K562 (cell line): Measurements from ENCODE around the gene CALD1. TPM values are rescaled to one million over a fixed set of nuclear protein-coding genes. Genes with fewer than 3 reads are reported as not detected.

Experiments used
- ATAC-seq: fragments of 200-7000 bp; cut with Tn5 transposase; 3 replicates; pipeline ENCODE4 v1.9.1; 2020; ENCODE audit warnings: moderate library complexity
- BruUV-seq: library from RNA; stranded (reverse); fragments of 400-500 nt; replicated peaks from 2 replicates; lab custom pipeline; 2021; lab: Mats Ljungman, UMichigan
- CTCF ChIA-PET: fragments of 300-600 bp; formaldehyde crosslinking; extraction: SDS; loops from one replicate; lab custom pipeline; 2021; ENCODE audit warnings: low intra/inter-chr PET ratio; lab: Yijun Ruan, JAX
- POLR2A ChIA-PET: fragments of 300-600, 350-650 bp; sonication (Branson Sonifier 250); formaldehyde crosslinking; extraction: SDS; loops from one replicate; lab custom pipeline; 2021; ENCODE audit warnings: antibody characterized with exemption, inconsistent platforms; lab: Yijun Ruan, JAX
- DNase-seq, 4 experiments: peaks; one replicate each; pipeline versions ENCODE4 v3.0.0 to v3.0.0-alpha.2; 2011 to 2018; ENCODE audit warnings: low spot score in 3 of 4, mixed read lengths in 3 of 4; ENCODE audit errors: extremely low read depth in 1 of 4
- FAIRE-seq: peaks from 2 replicates; lab custom pipeline; 2011; peaks lifted over from hg19 to GRCh38; lab: Jason Lieb, UNC
- H2AFZ ChIP-seq: 2 replicates; pipeline ENCODE4 v1.6.0; 2011; ENCODE audit warnings: low read depth, low read length, control low read depth, inconsistent platforms
- H3K27ac ChIP-seq: fragments of 200-600 bp; 3 replicates; pipeline ENCODE4 v1.8.0; 2011; ENCODE audit warnings: low read depth, mild to moderate bottlenecking, control low read depth, inconsistent platforms, low read length, moderate library complexity, mixed read lengths; ENCODE audit errors: extremely low read depth
- H3K27me3 ChIP-seq, 2 experiments: fragments of 300-600 bp in 1 of 2; 2 replicates in 1 of 2; 3 replicates in 1 of 2; pipeline versions ENCODE4 v1.6.0 to v1.8.0; 2011; ENCODE audit warnings: inconsistent platforms in 2 of 2, low read length in 2 of 2, mild to moderate bottlenecking in 1 of 2, mixed read lengths in 1 of 2, moderate library complexity in 1 of 2; ENCODE audit not compliant: control insufficient read depth in 2 of 2, insufficient read depth in 2 of 2
- H3K36me3 ChIP-seq: fragments of 300-600 bp; 3 replicates; pipeline ENCODE4 v1.8.0; 2011; ENCODE audit warnings: mild to moderate bottlenecking, low read length, inconsistent platforms; ENCODE audit not compliant: control insufficient read depth, insufficient read depth
- H3K4me1 ChIP-seq, 2 experiments: fragments of 200-600 bp in 1 of 2; replicated peaks in 1 of 2; 2 replicates in 1 of 2; 3 replicates in 1 of 2; pipeline versions ENCODE4 v1.5.1 to v1.8.0; 2011; ENCODE audit warnings: inconsistent platforms in 2 of 2, low read length in 2 of 2, mild to moderate bottlenecking in 1 of 2, mixed read lengths in 1 of 2, moderate library complexity in 1 of 2; ENCODE audit not compliant: control insufficient read depth in 2 of 2, insufficient read depth in 2 of 2
- H3K4me2 ChIP-seq: 2 replicates; pipeline ENCODE4 v1.6.1; 2011; ENCODE audit warnings: low read length, control low read depth, inconsistent platforms, mixed read lengths; ENCODE audit not compliant: insufficient read depth
- H3K4me3 ChIP-seq: fragments of 200-600 bp; sonication (generic), shearing (Covaris generic); 2 replicates; pipeline ENCODE4 v1.5.1; 2016; ENCODE audit warnings: control low read depth, inconsistent platforms
- H3K79me2 ChIP-seq: fragments of 200-600 bp; 3 replicates; pipeline ENCODE4 v1.8.0; 2011; ENCODE audit warnings: low read length, inconsistent platforms; ENCODE audit not compliant: control insufficient read depth, insufficient read depth
- H3K9ac ChIP-seq, 2 experiments: 2 replicates each; pipeline versions ENCODE4 v1.6.0 to v1.6.1; 2011; ENCODE audit warnings: low read depth in 2 of 2, low read length in 2 of 2, control low read depth in 1 of 2, inconsistent platforms in 1 of 2, mild to moderate bottlenecking in 1 of 2, mixed read lengths in 1 of 2; ENCODE audit not compliant: insufficient read depth in 1 of 2
- H3K9me1 ChIP-seq: one replicate; pipeline ENCODE4 v1.6.0; 2011; ENCODE audit warnings: inconsistent platforms, mild to moderate bottlenecking, low read length, moderate library complexity; ENCODE audit not compliant: control insufficient read depth, insufficient read depth
- H3K9me3 ChIP-seq: replicated peaks from 2 replicates; pipeline ENCODE4 v1.5.1; 2011; ENCODE audit warnings: low read depth, low read length, inconsistent platforms; ENCODE audit not compliant: control insufficient read depth, insufficient read depth
- H4K20me1 ChIP-seq: replicated peaks from 2 replicates; pipeline ENCODE4 v1.6.1; 2011; ENCODE audit warnings: low read length, inconsistent platforms, mixed read lengths; ENCODE audit not compliant: control insufficient read depth, insufficient read depth
- BRD4 ChIP-seq: fragments of 200-600 bp; sonication (generic); IDR thresholded peaks from 2 replicates; pipeline ENCODE4 v1.6.1; 2017; ENCODE audit warnings: inconsistent platforms
- DNMT1 ChIP-seq: fragments of 450-650 bp; IDR thresholded peaks from 2 replicates; pipeline ENCODE4 v1.6.1; 2016; ENCODE audit warnings: antibody characterized with exemption, mild to moderate bottlenecking
- FOXA1 ChIP-seq: fragments of 450-650 bp; IDR thresholded peaks from 2 replicates; pipeline ENCODE4 v1.6.1; 2016; ENCODE audit warnings: mild to moderate bottlenecking, borderline replicate concordance
- GATA2 ChIP-seq: sonication (generic); formaldehyde crosslinking; IDR thresholded peaks from 2 replicates; pipeline ENCODE4 v1.4.0; 2020; ENCODE audit warnings: mild to moderate bottlenecking, missing genetic modification reagents
- HDAC2 ChIP-seq: fragments of 450-650 bp; IDR thresholded peaks from 2 replicates; pipeline ENCODE4 v1.6.1; 2016; ENCODE audit warnings: mild to moderate bottlenecking
- RBM22 ChIP-seq: fragments of 200-400 bp; formaldehyde crosslinking; IDR thresholded peaks from 2 replicates; pipeline ENCODE4 v1.6.1; 2018; ENCODE audit warnings: low read length, low read depth; ENCODE audit not compliant: poor library complexity, severe bottlenecking
- ZNF3 ChIP-seq: fragments of 250-450 bp; sonication (Bioruptor Pico); IDR thresholded peaks from 2 replicates; pipeline ENCODE4 v1.5.0; 2021; ENCODE audit warnings: mild to moderate bottlenecking, moderate library complexity
- WGBS: fragments of 100-300 bp; shearing (Covaris generic); methylation state at CpG from one replicate; pipeline ENCODE4 v1.1.6; 2016; ENCODE audit warnings: low coverage, mixed read lengths; ENCODE audit not compliant: insufficient coverage; ENCODE audit errors: missing lambda C conversion rate; 5-methylcytosine and 5-hydroxymethylcytosine counted together
- in situ Hi-C: fragments of 300-500 bp; cut with MboI; formaldehyde crosslinking; loops from 4 replicates; pipeline ENCODE4 v1.15.0; 2018; ENCODE audit warnings: inconsistent platforms, mixed read lengths
- intact Hi-C: fragments of 100-400 bp; cut with micrococcal nuclease; formaldehyde crosslinking; loops from 2 replicates; pipeline ENCODE4 v1.14.2; 2022
- polyA plus RNA-seq, 8 experiments: library from polyadenylated mRNA; depleted of rRNA in 4 of 8; stranded (reverse) in 5 of 8; unstranded in 3 of 8; fragments of >200 nt; fragmentation: Nextera tagmentation in 2 of 8; fragmentation: Illumina TruSeq in 1 of 8; extraction: Ambion mirVana in 2 of 8; extraction: Trizol in 1 of 8; gene quantifications; 2 replicates each; pipeline versions ENCODE4 v1.2.1 to v1.2.3, GENCODE V29; 2011 to 2014; ENCODE audit warnings: inconsistent platforms in 1 of 8, missing spikeins in 1 of 8
- total RNA-seq, 7 experiments: library from RNA; depleted of rRNA in 6 of 7; stranded (reverse); fragments of >200 nt in 6 of 7; fragmentation: Illumina TruSeq in 2 of 7; extraction: Trizol in 2 of 7; gene quantifications; 2 replicates each; pipeline versions ENCODE4 v1.2.1 to v1.2.3, GENCODE V29; 2011 to 2021; ENCODE audit warnings: low replicate concordance in 1 of 7
- TF ChIP-seq, protein P1 (sequence below): fragments of 250-450 bp; sonication (Bioruptor Pico); IDR thresholded peaks from 2 replicates; pipeline ENCODE4 v1.5.1; 2021; ENCODE audit warnings: mild to moderate bottlenecking
- TF ChIP-seq, protein P2 (sequence below): sonication (generic); formaldehyde crosslinking; IDR thresholded peaks from 2 replicates; pipeline ENCODE4 v1.8.0; 2022; ENCODE audit warnings: mild to moderate bottlenecking, missing genetic modification reagents
- TF ChIP-seq, protein P3 (sequence below): fragments of 200-600 bp; sonication (generic); IDR thresholded peaks from one replicate; pipeline ENCODE4 v1.6.1; 2012; ENCODE audit warnings: mild to moderate bottlenecking, low read depth, low read length, inconsistent platforms

CALD1 gene
- total and polyA plus RNA-seq, 9 of the 15 experiments (the other 6 are each of a cell fraction or from before 2014, with no cell fraction given): 0.40 TPM; not detected in 8

DNA sequence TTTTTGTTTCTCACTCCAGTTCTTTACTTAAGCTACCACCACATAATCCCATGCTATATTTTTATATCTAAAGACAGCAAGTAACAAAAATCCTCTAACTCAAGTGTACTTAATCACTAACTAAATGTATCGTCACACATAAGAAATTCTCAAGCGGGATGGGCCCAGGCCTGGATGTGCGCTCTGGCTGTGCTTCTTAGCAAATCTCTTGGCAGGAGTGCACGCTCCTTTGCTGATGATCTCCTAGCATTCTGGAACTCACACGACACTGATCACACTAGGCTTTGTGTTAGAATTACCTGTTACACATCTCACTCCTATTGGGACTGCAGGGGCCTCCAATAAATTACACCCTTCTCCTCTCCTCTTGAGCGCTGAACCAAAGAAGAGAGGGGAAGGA, 46.7 kb upstream of the CALD1 start:
- ATAC-seq (no peak), DNase-seq (no peak), FAIRE-seq (no peak)
- ChIA-PET CTCF (interaction anchor here (0.6 kb wide), 1 partner anchor 166 kb away, joined by 3 read pairs; no protein-coding TSS in a partner anchor), POLR2A (no interaction called here)
- BruUV-seq: no TSS peak
- H3K79me2 ChIP-seq: no peaks in the 10 kb centered on the region
- H3K36me3 ChIP-seq: no peaks in the 10 kb centered on the region
- H4K20me1 ChIP-seq: no peaks in the 10 kb centered on the region
- no peak overlapping the region for H2AFZ ChIP-seq
- no peaks in the 10 kb centered on the region for H3K9me3 ChIP-seq
- H3K27ac ChIP-seq: no peak overlapping the region
- in situ Hi-C loops: no loop called here
- no peaks in the 10 kb centered on the region for H3K4me1 ChIP-seq
- 0% methylated on average over 6 of the region's 6 CpGs for WGBS
- H3K4me3 ChIP-seq: no peak overlapping the region
- H3K9me1 ChIP-seq: no peaks in the 10 kb centered on the region
- H3K27me3 ChIP-seq: peaks cover 17 to 25% of the 10 kb centered on the region in 2 experiments; a peak in 4 of 5 replicates
- no peak overlapping the region for H3K9ac ChIP-seq
- intact Hi-C loops: loop anchor here (10.0 kb wide), 1 partner anchor 298 kb away; no protein-coding TSS in a partner anchor
- H3K4me2 ChIP-seq: no peak overlapping the region
- TF ChIP-seq GATA2 (no peak), ZNF3 (CRISPR knock-in tag) (no peak), DNMT1 (no peak), RBM22 (no peak), HDAC2 (no peak), FOXA1 (no peak), BRD4 (no peak)
- TF ChIP-seq, protein P1, sequence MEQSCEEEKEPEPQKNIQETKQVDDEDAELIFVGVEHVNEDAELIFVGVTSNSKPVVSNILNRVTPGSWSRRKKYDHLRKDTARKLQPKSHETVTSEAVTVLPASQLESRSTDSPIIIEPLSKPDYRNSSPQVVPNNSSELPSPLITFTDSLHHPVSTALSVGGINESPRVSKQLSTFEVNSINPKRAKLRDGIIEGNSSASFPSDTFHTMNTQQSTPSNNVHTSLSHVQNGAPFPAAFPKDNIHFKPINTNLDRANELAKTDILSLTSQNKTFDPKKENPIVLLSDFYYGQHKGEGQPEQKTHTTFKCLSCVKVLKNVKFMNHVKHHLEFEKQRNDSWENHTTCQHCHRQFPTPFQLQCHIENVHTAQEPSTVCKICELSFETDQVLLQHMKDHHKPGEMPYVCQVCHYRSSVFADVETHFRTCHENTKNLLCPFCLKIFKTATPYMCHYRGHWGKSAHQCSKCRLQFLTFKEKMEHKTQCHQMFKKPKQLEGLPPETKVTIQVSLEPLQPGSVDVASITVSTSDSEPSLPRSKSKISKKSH: no peak
- TF ChIP-seq, protein P2, sequence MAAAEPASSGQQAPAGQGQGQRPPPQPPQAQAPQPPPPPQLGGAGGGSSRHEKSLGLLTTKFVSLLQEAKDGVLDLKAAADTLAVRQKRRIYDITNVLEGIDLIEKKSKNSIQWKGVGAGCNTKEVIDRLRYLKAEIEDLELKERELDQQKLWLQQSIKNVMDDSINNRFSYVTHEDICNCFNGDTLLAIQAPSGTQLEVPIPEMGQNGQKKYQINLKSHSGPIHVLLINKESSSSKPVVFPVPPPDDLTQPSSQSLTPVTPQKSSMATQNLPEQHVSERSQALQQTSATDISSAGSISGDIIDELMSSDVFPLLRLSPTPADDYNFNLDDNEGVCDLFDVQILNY: no peak
- TF ChIP-seq, protein P3, sequence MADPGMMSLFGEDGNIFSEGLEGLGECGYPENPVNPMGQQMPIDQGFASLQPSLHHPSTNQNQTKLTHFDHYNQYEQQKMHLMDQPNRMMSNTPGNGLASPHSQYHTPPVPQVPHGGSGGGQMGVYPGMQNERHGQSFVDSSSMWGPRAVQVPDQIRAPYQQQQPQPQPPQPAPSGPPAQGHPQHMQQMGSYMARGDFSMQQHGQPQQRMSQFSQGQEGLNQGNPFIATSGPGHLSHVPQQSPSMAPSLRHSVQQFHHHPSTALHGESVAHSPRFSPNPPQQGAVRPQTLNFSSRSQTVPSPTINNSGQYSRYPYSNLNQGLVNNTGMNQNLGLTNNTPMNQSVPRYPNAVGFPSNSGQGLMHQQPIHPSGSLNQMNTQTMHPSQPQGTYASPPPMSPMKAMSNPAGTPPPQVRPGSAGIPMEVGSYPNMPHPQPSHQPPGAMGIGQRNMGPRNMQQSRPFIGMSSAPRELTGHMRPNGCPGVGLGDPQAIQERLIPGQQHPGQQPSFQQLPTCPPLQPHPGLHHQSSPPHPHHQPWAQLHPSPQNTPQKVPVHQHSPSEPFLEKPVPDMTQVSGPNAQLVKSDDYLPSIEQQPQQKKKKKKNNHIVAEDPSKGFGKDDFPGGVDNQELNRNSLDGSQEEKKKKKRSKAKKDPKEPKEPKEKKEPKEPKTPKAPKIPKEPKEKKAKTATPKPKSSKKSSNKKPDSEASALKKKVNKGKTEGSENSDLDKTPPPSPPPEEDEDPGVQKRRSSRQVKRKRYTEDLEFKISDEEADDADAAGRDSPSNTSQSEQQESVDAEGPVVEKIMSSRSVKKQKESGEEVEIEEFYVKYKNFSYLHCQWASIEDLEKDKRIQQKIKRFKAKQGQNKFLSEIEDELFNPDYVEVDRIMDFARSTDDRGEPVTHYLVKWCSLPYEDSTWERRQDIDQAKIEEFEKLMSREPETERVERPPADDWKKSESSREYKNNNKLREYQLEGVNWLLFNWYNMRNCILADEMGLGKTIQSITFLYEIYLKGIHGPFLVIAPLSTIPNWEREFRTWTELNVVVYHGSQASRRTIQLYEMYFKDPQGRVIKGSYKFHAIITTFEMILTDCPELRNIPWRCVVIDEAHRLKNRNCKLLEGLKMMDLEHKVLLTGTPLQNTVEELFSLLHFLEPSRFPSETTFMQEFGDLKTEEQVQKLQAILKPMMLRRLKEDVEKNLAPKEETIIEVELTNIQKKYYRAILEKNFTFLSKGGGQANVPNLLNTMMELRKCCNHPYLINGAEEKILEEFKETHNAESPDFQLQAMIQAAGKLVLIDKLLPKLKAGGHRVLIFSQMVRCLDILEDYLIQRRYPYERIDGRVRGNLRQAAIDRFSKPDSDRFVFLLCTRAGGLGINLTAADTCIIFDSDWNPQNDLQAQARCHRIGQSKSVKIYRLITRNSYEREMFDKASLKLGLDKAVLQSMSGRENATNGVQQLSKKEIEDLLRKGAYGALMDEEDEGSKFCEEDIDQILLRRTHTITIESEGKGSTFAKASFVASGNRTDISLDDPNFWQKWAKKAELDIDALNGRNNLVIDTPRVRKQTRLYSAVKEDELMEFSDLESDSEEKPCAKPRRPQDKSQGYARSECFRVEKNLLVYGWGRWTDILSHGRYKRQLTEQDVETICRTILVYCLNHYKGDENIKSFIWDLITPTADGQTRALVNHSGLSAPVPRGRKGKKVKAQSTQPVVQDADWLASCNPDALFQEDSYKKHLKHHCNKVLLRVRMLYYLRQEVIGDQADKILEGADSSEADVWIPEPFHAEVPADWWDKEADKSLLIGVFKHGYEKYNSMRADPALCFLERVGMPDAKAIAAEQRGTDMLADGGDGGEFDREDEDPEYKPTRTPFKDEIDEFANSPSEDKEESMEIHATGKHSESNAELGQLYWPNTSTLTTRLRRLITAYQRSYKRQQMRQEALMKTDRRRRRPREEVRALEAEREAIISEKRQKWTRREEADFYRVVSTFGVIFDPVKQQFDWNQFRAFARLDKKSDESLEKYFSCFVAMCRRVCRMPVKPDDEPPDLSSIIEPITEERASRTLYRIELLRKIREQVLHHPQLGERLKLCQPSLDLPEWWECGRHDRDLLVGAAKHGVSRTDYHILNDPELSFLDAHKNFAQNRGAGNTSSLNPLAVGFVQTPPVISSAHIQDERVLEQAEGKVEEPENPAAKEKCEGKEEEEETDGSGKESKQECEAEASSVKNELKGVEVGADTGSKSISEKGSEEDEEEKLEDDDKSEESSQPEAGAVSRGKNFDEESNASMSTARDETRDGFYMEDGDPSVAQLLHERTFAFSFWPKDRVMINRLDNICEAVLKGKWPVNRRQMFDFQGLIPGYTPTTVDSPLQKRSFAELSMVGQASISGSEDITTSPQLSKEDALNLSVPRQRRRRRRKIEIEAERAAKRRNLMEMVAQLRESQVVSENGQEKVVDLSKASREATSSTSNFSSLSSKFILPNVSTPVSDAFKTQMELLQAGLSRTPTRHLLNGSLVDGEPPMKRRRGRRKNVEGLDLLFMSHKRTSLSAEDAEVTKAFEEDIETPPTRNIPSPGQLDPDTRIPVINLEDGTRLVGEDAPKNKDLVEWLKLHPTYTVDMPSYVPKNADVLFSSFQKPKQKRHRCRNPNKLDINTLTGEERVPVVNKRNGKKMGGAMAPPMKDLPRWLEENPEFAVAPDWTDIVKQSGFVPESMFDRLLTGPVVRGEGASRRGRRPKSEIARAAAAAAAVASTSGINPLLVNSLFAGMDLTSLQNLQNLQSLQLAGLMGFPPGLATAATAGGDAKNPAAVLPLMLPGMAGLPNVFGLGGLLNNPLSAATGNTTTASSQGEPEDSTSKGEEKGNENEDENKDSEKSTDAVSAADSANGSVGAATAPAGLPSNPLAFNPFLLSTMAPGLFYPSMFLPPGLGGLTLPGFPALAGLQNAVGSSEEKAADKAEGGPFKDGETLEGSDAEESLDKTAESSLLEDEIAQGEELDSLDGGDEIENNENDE: no peak
